Keratinocyte (primary cell): ENCODE results near the gene EDA.

Experiments
- EZH2 ChIP-seq: IDR thresholded peaks from one replicate; pipeline ENCODE4 v1.6.1; 2012; ENCODE audit warnings: inconsistent platforms, mild to moderate bottlenecking, low read length, moderate library complexity
- TF ChIP-seq, protein P1 (sequence below), 3 experiments: IDR thresholded peaks in 1 of 3; conservative IDR thresholded peaks in 1 of 3; optimal IDR thresholded peaks in 1 of 3; 2 replicates in 2 of 3; 3 replicates in 1 of 3; pipeline versions ENCODE3 to v1.5.1; 2011; ENCODE audit warnings: low read length in 3 of 3, mild to moderate bottlenecking in 3 of 3, moderate library complexity in 2 of 3, control low read depth in 1 of 3, inconsistent platforms in 1 of 3; ENCODE audit not compliant: insufficient read depth in 2 of 3; ENCODE audit errors: extremely low read depth in 1 of 3

DNA sequence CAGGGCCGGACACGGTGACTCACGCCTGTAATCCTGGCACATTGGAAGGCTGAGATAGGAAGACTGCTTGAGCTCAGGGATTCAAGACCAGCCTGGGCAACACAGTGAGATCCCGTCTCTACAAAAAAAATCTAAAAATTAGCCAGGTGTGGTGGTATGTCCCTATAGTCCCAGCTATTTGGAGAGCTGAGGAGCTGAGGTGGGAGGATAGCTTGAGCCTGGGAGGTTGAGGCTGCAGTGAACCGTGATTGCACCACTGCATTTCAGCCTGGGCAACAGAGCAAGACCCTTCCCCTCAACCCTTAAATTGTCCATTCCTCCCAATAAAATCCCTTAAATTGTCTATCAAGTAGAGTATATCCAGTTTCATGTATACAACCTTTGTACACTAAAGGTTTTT lies 463.4 kb downstream of the EDA start:
- TF ChIP-seq, protein P1, sequence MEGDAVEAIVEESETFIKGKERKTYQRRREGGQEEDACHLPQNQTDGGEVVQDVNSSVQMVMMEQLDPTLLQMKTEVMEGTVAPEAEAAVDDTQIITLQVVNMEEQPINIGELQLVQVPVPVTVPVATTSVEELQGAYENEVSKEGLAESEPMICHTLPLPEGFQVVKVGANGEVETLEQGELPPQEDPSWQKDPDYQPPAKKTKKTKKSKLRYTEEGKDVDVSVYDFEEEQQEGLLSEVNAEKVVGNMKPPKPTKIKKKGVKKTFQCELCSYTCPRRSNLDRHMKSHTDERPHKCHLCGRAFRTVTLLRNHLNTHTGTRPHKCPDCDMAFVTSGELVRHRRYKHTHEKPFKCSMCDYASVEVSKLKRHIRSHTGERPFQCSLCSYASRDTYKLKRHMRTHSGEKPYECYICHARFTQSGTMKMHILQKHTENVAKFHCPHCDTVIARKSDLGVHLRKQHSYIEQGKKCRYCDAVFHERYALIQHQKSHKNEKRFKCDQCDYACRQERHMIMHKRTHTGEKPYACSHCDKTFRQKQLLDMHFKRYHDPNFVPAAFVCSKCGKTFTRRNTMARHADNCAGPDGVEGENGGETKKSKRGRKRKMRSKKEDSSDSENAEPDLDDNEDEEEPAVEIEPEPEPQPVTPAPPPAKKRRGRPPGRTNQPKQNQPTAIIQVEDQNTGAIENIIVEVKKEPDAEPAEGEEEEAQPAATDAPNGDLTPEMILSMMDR (optimal IDR thresholded peaks at IDR 0.05 in 1 of 3, IDR thresholded peaks at IDR 0.05 in 1 of 3, conservative IDR thresholded peaks at IDR 0.05 in 1 of 3; ENCODE audit: extremely low read depth in 1 of 3, insufficient read depth in 2 of 3, low read length in 3 of 3) = no peak
- TF ChIP-seq EZH2 = no peak
